Mucosa of descending colon (tissue), 3 donors: ENCODE measurements around the gene EIF5B. TPM values are rescaled to one million over a fixed set of nuclear protein-coding genes. Genes with fewer than 3 reads are reported as not detected.

Source experiments
- ATAC-seq: fragments of 200-7000 bp; cut with Tn5 transposase; one replicate; pipeline ENCODE4 v1.9.1; 2020; ENCODE audit warnings: mild to moderate bottlenecking, moderate library complexity
- DNase-seq, 3 donors: peaks; one replicate each; pipeline ENCODE4 v3.0.0-alpha.2; 2020
- H3K36me3 ChIP-seq: fragments of 200-600 bp; one replicate; pipeline ENCODE4 v1.8.0; 2021; ENCODE audit warnings: low read depth, mild to moderate bottlenecking
- H3K4me1 ChIP-seq: fragments of 200-600 bp; one replicate; pipeline ENCODE4 v1.8.0; 2021; ENCODE audit warnings: low read depth, mild to moderate bottlenecking
- H3K4me3 ChIP-seq: fragments of 200-600 bp; one replicate; pipeline ENCODE4 v1.8.0; 2021; ENCODE audit warnings: mild to moderate bottlenecking
- H3K9me3 ChIP-seq: fragments of 200-600 bp; one replicate; pipeline ENCODE4 v1.8.0; 2021; ENCODE audit warnings: mild to moderate bottlenecking
- CTCF ChIP-seq: fragments of 200-600 bp; IDR thresholded peaks from one replicate; pipeline ENCODE4 v1.8.0; 2022; ENCODE audit warnings: antibody characterized with exemption, mild to moderate bottlenecking
- intact Hi-C, 2 donors: fragments of 100-400 bp; cut with DNase I in 1 of 2; cut with micrococcal nuclease in 1 of 2; formaldehyde crosslinking; loops; one replicate each; pipeline versions ENCODE4 v1.11.0 to v1.11.1; 2022; cut with DNase I, micrococcal nuclease
- total RNA-seq, 3 donors: library from RNA; stranded (reverse); fragmentation: NEBNext Ultra II Directional in 2 of 3; extraction: Animal tissue kit (Norgen Biotek cat#: 25700) in 2 of 3; gene quantifications; one replicate each; pipeline versions ENCODE4 v1.2.1 to v1.2.4, GENCODE V29; 2021 to 2023
- donor health status: DM: no; HTN: no; CAD: no; lungs with moderate emphysema.
- donor health status: DM: no; HTN: no; CAD: no.
- donor health status: DM: no; HTN: yes; CAD: no.

EIF5B gene
- total RNA-seq, 3 donors from 2014 or later: 23.5 to 47.3 (median 30.1) TPM

- intact Hi-C loops: no loop called here
- Histone ChIP-seq H3K9me3 (no peaks in the 10 kb centered on the region), H3K4me3 (no peak overlapping the region), H3K4me1 (no peaks in the 10 kb centered on the region), H3K36me3 (no peaks in the 10 kb centered on the region)
- no peak for ATAC-seq
- no peak for TF ChIP-seq CTCF
- no peak for DNase-seq
These were observed 82.8 kb downstream of the EIF5B start for GRCh38 chr2:99420031-99420430.

GRCh38 chr2:99420751-99421299, 83.6 kb downstream of the EIF5B start:
- TF ChIP-seq CTCF: no peak
- Histone ChIP-seq H3K4me1 (no peaks in the 10 kb centered on the region), H3K4me3 (no peak overlapping the region), H3K9me3 (no peaks in the 10 kb centered on the region), H3K36me3 (no peaks in the 10 kb centered on the region)
- DNase-seq (no peak), ATAC-seq (no peak)
- intact Hi-C loops: no loop called here

- Histone ChIP-seq H3K9me3 (no peaks in the 10 kb centered on the region), H3K36me3 (no peaks in the 10 kb centered on the region), H3K4me3 (no peak overlapping the region), H3K4me1 (no peaks in the 10 kb centered on the region)
- intact Hi-C loops: no loop called here
- no peak for TF ChIP-seq CTCF
- DNase-seq (no peak), ATAC-seq (no peak)
These were observed 84.3 kb downstream of the EIF5B start for GRCh38 chr2:99421469-99421868.

- ATAC-seq (no peak), DNase-seq (no peak)
- Histone ChIP-seq H3K36me3 (no peaks in the 10 kb centered on the region), H3K9me3 (no peaks in the 10 kb centered on the region), H3K4me3 (no peak overlapping the region), H3K4me1 (no peaks in the 10 kb centered on the region)
- intact Hi-C loops: no loop called here
- TF ChIP-seq CTCF: no peak
These were observed 85.4 kb downstream of the EIF5B start for GRCh38 chr2:99422599-99422998.

GRCh38 chr2:99424371-99424770, 87.2 kb downstream of the EIF5B start:
- ATAC-seq: no peak
- intact Hi-C loops: no loop called here
- no peak for DNase-seq
- no peak overlapping the region for H3K4me3 ChIP-seq
- TF ChIP-seq CTCF: no peak
- no peaks in the 10 kb centered on the region for H3K4me1 ChIP-seq
- no peaks in the 10 kb centered on the region for H3K36me3 ChIP-seq
- H3K9me3 ChIP-seq: no peaks in the 10 kb centered on the region

GRCh38 chr2:99425022-99425421, 87.8 kb downstream of the EIF5B start:
- H3K4me3 ChIP-seq: no peak overlapping the region
- intact Hi-C loops: no loop called here
- H3K4me1 ChIP-seq: no peaks in the 10 kb centered on the region
- ATAC-seq: no peak
- no peaks in the 10 kb centered on the region for H3K36me3 ChIP-seq
- TF ChIP-seq CTCF: no peak
- no peaks in the 10 kb centered on the region for H3K9me3 ChIP-seq
- DNase-seq: no peak
